SU-DHL-6 (cell line): ENCODE data around the gene DRAXIN.

Experiments used
- CTCF ChIP-seq: fragments of 200-600 bp; sonication (generic); IDR thresholded peaks from one replicate; pipeline ENCODE4 v1.5.1; 2017; ENCODE audit warnings: antibody characterized with exemption, mild to moderate bottlenecking, low read length, moderate library complexity; ENCODE audit not compliant: insufficient read depth, poor library complexity, severe bottlenecking
- EZH2phosphoT487 ChIP-seq: fragments of 200-600 bp; sonication (generic), shearing (Covaris generic); conservative IDR thresholded peaks from 2 replicates; pipeline ENCODE4 v1.6.1; 2018; ENCODE audit warnings: mild to moderate bottlenecking, antibody characterized with exemption, low read length, moderate library complexity, mixed read lengths

DNA sequence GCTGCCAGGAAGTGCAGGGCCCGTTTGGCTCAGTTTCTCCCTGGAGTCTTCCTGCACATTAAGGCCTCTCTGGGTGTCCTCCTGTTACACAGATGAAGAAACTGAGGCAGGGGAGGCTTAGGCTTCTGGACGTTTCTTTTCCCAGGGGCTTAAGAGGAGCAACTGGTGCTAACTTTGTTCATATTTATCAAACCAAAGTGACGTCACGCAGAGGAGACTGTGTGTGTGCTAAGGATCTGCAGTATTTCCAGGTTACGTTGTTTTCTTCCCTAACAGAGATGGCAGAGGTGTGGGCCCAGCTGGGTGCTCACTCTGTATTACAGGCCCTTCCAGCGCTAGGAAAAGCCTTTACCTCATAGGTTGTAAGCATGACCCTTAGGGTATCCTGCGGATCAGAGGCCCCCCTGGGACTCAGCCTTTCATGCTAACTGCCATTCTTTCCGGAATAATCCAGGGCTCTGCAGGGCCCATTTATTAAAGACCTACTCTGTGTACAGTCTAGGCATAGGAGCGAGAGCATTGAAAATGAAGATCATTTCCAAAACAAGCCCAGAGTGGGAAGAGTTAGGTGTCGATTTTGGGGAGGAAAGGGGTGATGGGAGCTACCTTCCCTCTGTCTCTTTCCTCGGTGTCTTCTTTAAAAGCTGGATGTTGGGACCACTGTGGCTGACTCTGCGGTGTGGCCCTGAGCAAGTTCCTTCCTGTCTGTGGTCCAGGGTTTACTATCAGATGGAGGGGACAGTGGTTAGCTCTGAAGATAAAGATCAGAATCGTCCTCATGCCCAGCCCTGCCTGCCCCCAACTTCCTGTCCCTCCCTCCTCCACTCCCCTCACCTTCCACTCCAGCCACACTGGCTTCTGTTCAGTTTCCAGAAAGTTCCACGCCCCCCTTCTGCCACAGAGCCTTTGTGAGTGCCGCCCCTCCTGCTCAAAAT is 49.0 kb downstream of the DRAXIN start:
- TF ChIP-seq CTCF = no peak
- TF ChIP-seq EZH2phosphoT487 = no peak
